ENCODE measurements around the gene CTXN3. TPM values are rescaled to one million over a fixed set of nuclear protein-coding genes. Genes with fewer than 3 reads are reported as not detected.

Gene CTXN3
- total and polyA plus RNA-seq, 2 donors from 2014 or later, result 0.35 to 79.2 TPM

DNA sequence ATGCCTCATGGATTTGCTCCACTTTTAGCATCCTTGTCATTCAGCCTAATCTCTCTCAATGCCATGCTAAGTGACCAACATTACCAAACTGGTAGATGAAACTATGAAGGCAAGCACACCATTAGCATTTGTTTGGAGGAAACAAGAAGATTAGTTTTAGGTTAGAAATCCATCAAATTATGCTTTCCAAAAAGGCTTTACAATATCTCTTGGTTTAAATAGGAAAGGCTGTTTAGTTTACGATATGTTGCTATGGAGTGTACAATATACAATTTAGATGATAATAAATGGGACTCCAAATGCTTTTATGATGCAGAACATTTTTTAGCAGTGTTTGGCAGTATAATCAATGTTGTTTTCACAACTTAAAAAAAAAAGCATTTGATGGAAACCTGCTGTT, 47.8 kb upstream of the CTXN3 start:
- no peak for FAIRE-seq
- Histone ChIP-seq H3K4me3 (ENCODE audit: low read length in 3 of 3) (no peak overlapping the region), H3K27ac (ENCODE audit: low read depth in 2 of 2, low read length in 2 of 2) (no peak overlapping the region), H3K27me3 (ENCODE audit: control insufficient read depth, insufficient read depth, low read length) (no peaks in the 10 kb centered on the region), H3K36me3 (ENCODE audit: control insufficient read depth in 2 of 3, insufficient read depth in 3 of 3, low read length in 3 of 3) (no peaks in the 10 kb centered on the region), H3K9me3 (ENCODE audit: control insufficient read depth in 2 of 3, insufficient read depth in 1 of 3, low read length in 3 of 3) (no peaks in the 10 kb centered on the region), H3K4me1 (ENCODE audit: control insufficient read depth in 2 of 3, insufficient read depth in 2 of 3, low read depth in 1 of 3, low read length in 3 of 3) (peaks cover 0 to 2% (median 0%) of the 10 kb centered on the region in 3 donors), H3K9ac (ENCODE audit: low read length in 3 of 3) (no peak overlapping the region)
- intact Hi-C loops (cut with DNase I), result no loop called here
- DNase-seq, result peak in 1 of 5 donors; percentile 63
- TF ChIP-seq, protein P1, sequence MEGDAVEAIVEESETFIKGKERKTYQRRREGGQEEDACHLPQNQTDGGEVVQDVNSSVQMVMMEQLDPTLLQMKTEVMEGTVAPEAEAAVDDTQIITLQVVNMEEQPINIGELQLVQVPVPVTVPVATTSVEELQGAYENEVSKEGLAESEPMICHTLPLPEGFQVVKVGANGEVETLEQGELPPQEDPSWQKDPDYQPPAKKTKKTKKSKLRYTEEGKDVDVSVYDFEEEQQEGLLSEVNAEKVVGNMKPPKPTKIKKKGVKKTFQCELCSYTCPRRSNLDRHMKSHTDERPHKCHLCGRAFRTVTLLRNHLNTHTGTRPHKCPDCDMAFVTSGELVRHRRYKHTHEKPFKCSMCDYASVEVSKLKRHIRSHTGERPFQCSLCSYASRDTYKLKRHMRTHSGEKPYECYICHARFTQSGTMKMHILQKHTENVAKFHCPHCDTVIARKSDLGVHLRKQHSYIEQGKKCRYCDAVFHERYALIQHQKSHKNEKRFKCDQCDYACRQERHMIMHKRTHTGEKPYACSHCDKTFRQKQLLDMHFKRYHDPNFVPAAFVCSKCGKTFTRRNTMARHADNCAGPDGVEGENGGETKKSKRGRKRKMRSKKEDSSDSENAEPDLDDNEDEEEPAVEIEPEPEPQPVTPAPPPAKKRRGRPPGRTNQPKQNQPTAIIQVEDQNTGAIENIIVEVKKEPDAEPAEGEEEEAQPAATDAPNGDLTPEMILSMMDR (IDR thresholded peaks at IDR 0.05; ENCODE audit: borderline replicate concordance, extremely low read depth, insufficient read depth), result no peak

DNA sequence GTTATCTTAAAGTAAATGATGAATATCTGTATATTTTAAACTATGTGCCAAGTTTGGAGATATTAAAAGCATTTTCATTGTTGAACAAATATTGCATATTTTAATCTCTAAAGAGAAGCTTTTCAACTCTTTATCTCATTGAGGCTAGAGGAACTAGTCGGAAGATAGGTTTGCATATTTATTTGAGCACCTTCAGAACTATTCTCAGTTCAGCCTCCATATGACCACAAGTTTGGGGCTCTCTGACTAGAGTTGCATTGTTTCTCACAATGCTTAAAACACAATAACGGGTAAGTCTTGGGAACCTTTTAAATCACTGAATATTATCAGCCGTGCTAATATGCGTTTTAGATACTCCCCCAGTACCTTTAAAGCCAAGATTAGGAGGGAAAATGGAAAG, 47.3 kb upstream of the CTXN3 start:
- H3K9me3 ChIP-seq (ENCODE audit: control insufficient read depth in 2 of 3, insufficient read depth in 1 of 3, low read length in 3 of 3), result no peaks in the 10 kb centered on the region

DNA sequence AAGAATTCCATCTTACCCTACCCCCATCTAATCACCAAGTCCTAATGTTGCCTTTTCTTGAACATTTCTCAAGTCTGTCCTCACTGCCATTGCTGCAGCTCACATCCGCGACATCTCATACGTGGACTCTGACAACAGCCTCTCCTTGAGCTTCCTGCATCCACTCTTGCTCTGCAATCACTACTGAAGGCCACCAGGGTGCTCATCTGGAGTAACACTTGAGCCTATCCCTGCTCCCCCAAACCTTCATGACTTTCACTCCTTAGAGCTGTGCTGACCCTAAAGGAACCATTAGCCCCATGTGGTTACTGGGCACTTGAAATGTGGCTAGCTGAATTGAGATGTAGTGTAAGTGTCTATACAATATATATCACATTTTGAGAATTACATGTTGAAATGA, 46.4 kb upstream of the CTXN3 start:
- no peaks in the 10 kb centered on the region for H3K27me3 ChIP-seq (ENCODE audit: control insufficient read depth, insufficient read depth, low read length)
- no peak overlapping the region for H3K27ac ChIP-seq (ENCODE audit: low read depth in 2 of 2, low read length in 2 of 2)
- peaks cover 0 to 2% (median 0%) of the 10 kb centered on the region in 3 donors for H3K4me1 ChIP-seq (ENCODE audit: control insufficient read depth in 2 of 3, insufficient read depth in 2 of 3, low read depth in 1 of 3, low read length in 3 of 3)
- no peak for FAIRE-seq
- TF ChIP-seq, protein P1 (IDR thresholded peaks at IDR 0.05; ENCODE audit: borderline replicate concordance, extremely low read depth, insufficient read depth), result no peak
- H3K36me3 ChIP-seq (ENCODE audit: control insufficient read depth in 2 of 3, insufficient read depth in 3 of 3, low read length in 3 of 3), result no peaks in the 10 kb centered on the region
- no peak overlapping the region for H3K4me3 ChIP-seq (ENCODE audit: low read length in 3 of 3)
- H3K9ac ChIP-seq (ENCODE audit: low read length in 3 of 3), result no peak overlapping the region
- no peak for DNase-seq
- no peaks in the 10 kb centered on the region for H3K9me3 ChIP-seq (ENCODE audit: control insufficient read depth in 2 of 3, insufficient read depth in 1 of 3, low read length in 3 of 3)
- intact Hi-C loops (cut with DNase I), result no loop called here

More for the DNA sequence above, 47.3 kb upstream of the CTXN3 start:
- Histone ChIP-seq H3K27me3 (ENCODE audit: control insufficient read depth, insufficient read depth, low read length) (no peaks in the 10 kb centered on the region), H3K36me3 (ENCODE audit: control insufficient read depth in 2 of 3, insufficient read depth in 3 of 3, low read length in 3 of 3) (no peaks in the 10 kb centered on the region), H3K9ac (ENCODE audit: low read length in 3 of 3) (no peak overlapping the region), H3K4me1 (ENCODE audit: control insufficient read depth in 2 of 3, insufficient read depth in 2 of 3, low read depth in 1 of 3, low read length in 3 of 3) (peaks cover 0 to 2% (median 0%) of the 10 kb centered on the region in 3 donors), H3K27ac (ENCODE audit: low read depth in 2 of 2, low read length in 2 of 2) (no peak overlapping the region), H3K4me3 (ENCODE audit: low read length in 3 of 3) (no peak overlapping the region)
- DNase-seq, result no peak
- no peak for FAIRE-seq
- TF ChIP-seq, protein P1 (IDR thresholded peaks at IDR 0.05; ENCODE audit: borderline replicate concordance, extremely low read depth, insufficient read depth), result no peak
- intact Hi-C loops (cut with DNase I), result no loop called here
